AML-193 (cell line): Measurements from ENCODE around the gene PTRH2.
A peak's percentile ranks its signal among the peaks of the same experiment; 100 is the strongest.
"Not testable (repeated sequence)": the region's sequence is repeated elsewhere in the genome, so short reads cannot be mapped to it uniquely, and the experiment has no call there.

Source experiments
- DNase-seq, 2 experiments: peaks; one replicate each; lab custom pipeline; 2025; lab: John Stamatoyannopoulos, UW

Gene PTRH2

GRCh38 chr17:59707149-59707970 is at the start of gene PTRH2, which contains the start of gene VMP1:
PTRH2 (minus strand) TSS chr17:59707430; CDS start chr17:59697978, 9,452 bp downstream.
VMP1 (plus strand) TSS chr17:59707654; CDS start chr17:59731447, 23,793 bp downstream.
- peak; percentile 100 for DNase-seq

- no peak for DNase-seq
These were observed 49.1 kb upstream of the PTRH2 start for GRCh38 chr17:59756236-59756818.

- not testable (repeated sequence) for DNase-seq
These were observed 47.8 kb upstream of the PTRH2 start for GRCh38 chr17:59755069-59755468.

- no peak for DNase-seq
These were observed 47.3 kb upstream of the PTRH2 start for GRCh38 chr17:59754552-59754951.

GRCh38 chr17:59753522-59754467 is 46.6 kb upstream of the PTRH2 start:
- peak; percentile 93 to 94 for DNase-seq

GRCh38 chr17:59752922-59753321 is 45.7 kb upstream of the PTRH2 start:
- DNase-seq: no peak

GRCh38 chr17:59752446-59752845 is 45.2 kb upstream of the PTRH2 start:
- DNase-seq: no peak

- no peak for DNase-seq
These were observed 44.8 kb upstream of the PTRH2 start for GRCh38 chr17:59751955-59752413.

- no peak for DNase-seq
These were observed 41.4 kb upstream of the PTRH2 start for GRCh38 chr17:59748591-59748990.

- DNase-seq: peak; percentile 61 to 79
These were observed 39.7 kb upstream of the PTRH2 start for GRCh38 chr17:59746849-59747445.

GRCh38 chr17:59745040-59745439 is 37.8 kb upstream of the PTRH2 start:
- DNase-seq: no peak

- no peak for DNase-seq
These were observed 36.6 kb upstream of the PTRH2 start for GRCh38 chr17:59743842-59744241.

GRCh38 chr17:59737324-59737723 is 30.1 kb upstream of the PTRH2 start:
- no peak for DNase-seq

GRCh38 chr17:59734226-59734625 is 27.0 kb upstream of the PTRH2 start:
- DNase-seq: no peak

- no peak for DNase-seq
These were observed 26.5 kb upstream of the PTRH2 start for GRCh38 chr17:59733697-59734096.

- no peak for DNase-seq
These were observed 23.1 kb upstream of the PTRH2 start for GRCh38 chr17:59730268-59730834.

- no peak for DNase-seq
These were observed 20.7 kb upstream of the PTRH2 start for GRCh38 chr17:59727817-59728533.

- DNase-seq: peak; percentile 90 to 94
These were observed 18.5 kb upstream of the PTRH2 start for GRCh38 chr17:59725691-59726090.

GRCh38 chr17:59723607-59724006 is 16.4 kb upstream of the PTRH2 start:
- no peak for DNase-seq

GRCh38 chr17:59723041-59723440 is 15.8 kb upstream of the PTRH2 start:
- DNase-seq: no peak

GRCh38 chr17:59722623-59723022 is 15.4 kb upstream of the PTRH2 start:
- no peak for DNase-seq
